Left lung (tissue), 10 donors: ENCODE data around the gene RIGI. TPM values are rescaled to one million over a fixed set of nuclear protein-coding genes. Genes with fewer than 3 reads are reported as not detected.
A peak's percentile ranks its signal among the peaks of the same experiment; 100 is the strongest.

ENCODE experiments used
- ATAC-seq: fragments of 200-7000 bp; cut with Tn5 transposase; one replicate; pipeline ENCODE4 v1.9.1; 2020; ENCODE audit warnings: moderate library complexity
- DNase-seq, 4 donors: peaks; one replicate each; pipeline ENCODE4 v3.0.0-alpha.2; 2013 to 2020
- H3K27ac ChIP-seq, 2 donors: fragments of 200-600 bp; sonication (generic) in 1 of 2; one replicate each; pipeline versions ENCODE4 v1.5.0 to v1.8.0; 2020 to 2021
- H3K27me3 ChIP-seq, 2 donors: fragments of 200-600 bp; sonication (generic) in 1 of 2; one replicate each; pipeline versions ENCODE4 v1.5.0 to v1.8.0; 2020 to 2021
- H3K36me3 ChIP-seq, 2 donors: fragments of 200-600 bp; sonication (generic) in 1 of 2; one replicate each; pipeline versions ENCODE4 v1.5.0 to v1.8.0; 2020 to 2021
- H3K4me1 ChIP-seq, 2 donors: fragments of 200-600 bp; one replicate each; pipeline ENCODE4 v1.8.0; 2021
- H3K4me3 ChIP-seq, 2 donors: fragments of 200-600 bp; sonication (generic) in 1 of 2; one replicate each; pipeline versions ENCODE4 v1.5.0 to v1.8.0; 2020 to 2021; ENCODE audit warnings: mild to moderate bottlenecking in 1 of 2
- H3K9me3 ChIP-seq, 2 donors: fragments of 200-600 bp; sonication (generic) in 1 of 2; one replicate each; pipeline versions ENCODE4 v1.5.0 to v1.8.0; 2020 to 2021
- intact Hi-C, 2 donors: fragments of 100-400 bp; cut with DNase I; formaldehyde crosslinking; loops; one replicate each; pipeline versions ENCODE4 v1.11.2 to v1.14.2; 2022
- polyA plus RNA-seq, 6 donors: library from polyadenylated mRNA; unstranded; fragments of 120-200 nt; gene quantifications; one replicate each; pipeline ENCODE4 v1.2.1, GENCODE V29; 2013; ENCODE audit not compliant: insufficient read length in 6 of 6
- total RNA-seq, 2 donors: library from RNA; stranded (reverse); fragmentation: NEBNext Ultra II Directional; extraction: Animal tissue kit (Norgen Biotek cat#: 25700); gene quantifications; one replicate each; pipeline ENCODE4 v1.2.1, GENCODE V29; 2021
- TF ChIP-seq, protein P1 (sequence below), 2 donors: fragments of 200-600 bp; sonication (generic) in 1 of 2; IDR thresholded peaks; one replicate each; pipeline versions ENCODE4 v1.5.0 to v1.8.0; 2021; ENCODE audit warnings: antibody characterized with exemption in 2 of 2
- donor health status: DM: no; HTN: yes; CAD: no.
- donor health status: DM: no; HTN: no; CAD: no.

The RIGI gene
- total and polyA plus RNA-seq, 8 donors, result 11.2 to 15.6 (median 13.7) TPM

DNA sequence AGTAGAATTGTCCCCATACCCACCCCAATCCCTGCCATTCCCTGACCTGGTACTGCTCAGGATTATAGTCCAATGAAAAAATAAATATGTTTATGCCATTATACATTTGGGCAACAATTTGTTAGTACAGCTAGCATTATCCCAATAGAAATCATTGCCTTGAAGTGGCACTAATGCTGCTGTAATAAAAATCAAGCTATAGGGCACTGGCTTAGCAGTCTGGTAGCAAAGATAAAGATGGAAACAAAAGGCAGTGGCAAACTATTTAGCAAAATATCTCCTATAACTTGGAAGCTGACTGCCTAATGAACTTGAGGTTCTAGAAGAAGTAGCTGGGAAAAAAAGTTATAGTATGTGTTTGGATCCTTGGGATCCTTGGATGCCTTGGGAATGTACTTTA lies 28.6 kb upstream of the RIGI start:
- intact Hi-C loops, result no loop called here
- TF ChIP-seq, protein P1, sequence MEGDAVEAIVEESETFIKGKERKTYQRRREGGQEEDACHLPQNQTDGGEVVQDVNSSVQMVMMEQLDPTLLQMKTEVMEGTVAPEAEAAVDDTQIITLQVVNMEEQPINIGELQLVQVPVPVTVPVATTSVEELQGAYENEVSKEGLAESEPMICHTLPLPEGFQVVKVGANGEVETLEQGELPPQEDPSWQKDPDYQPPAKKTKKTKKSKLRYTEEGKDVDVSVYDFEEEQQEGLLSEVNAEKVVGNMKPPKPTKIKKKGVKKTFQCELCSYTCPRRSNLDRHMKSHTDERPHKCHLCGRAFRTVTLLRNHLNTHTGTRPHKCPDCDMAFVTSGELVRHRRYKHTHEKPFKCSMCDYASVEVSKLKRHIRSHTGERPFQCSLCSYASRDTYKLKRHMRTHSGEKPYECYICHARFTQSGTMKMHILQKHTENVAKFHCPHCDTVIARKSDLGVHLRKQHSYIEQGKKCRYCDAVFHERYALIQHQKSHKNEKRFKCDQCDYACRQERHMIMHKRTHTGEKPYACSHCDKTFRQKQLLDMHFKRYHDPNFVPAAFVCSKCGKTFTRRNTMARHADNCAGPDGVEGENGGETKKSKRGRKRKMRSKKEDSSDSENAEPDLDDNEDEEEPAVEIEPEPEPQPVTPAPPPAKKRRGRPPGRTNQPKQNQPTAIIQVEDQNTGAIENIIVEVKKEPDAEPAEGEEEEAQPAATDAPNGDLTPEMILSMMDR (IDR thresholded peaks at IDR 0.05), result no peak
- Histone ChIP-seq H3K36me3 (no peaks in the 10 kb centered on the region), H3K9me3 (no peaks in the 10 kb centered on the region), H3K27me3 (no peaks in the 10 kb centered on the region), H3K27ac (no peak overlapping the region), H3K4me1 (peaks cover 0 to 30% of the 10 kb centered on the region in 2 donors), H3K4me3 (no peak overlapping the region)
- no peak for ATAC-seq
- DNase-seq, result no peak

DNA sequence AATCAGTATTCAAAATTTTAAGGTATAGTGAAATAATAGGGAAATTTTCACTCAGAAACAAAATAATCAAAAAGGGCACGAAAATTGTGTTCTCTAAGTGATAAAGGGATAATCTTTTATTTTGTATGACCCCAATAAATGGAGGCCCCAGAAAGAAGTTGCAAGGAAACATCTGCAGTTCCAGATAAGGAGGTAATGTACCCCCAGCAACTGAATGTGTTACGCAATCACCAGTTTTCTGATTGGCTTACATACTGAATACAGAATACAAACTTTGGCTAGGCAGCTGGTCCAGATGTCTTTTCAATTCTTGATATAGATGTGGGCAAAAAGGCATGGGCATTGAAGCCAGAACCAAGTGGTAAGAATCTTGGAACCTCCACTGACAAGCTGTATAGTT lies 28.1 kb upstream of the RIGI start:
- Histone ChIP-seq H3K9me3 (no peaks in the 10 kb centered on the region), H3K27me3 (no peaks in the 10 kb centered on the region)
- TF ChIP-seq, protein P1 (IDR thresholded peaks at IDR 0.05), result no peak

GRCh38 chr9:32552172-32552872 lies 26.3 kb upstream of the RIGI start, which contains the start of the genes SMIM27 and TOPORS:
TSS of gene SMIM27 (plus strand) at chr9:32552327. CDS start at chr9:32552435, 108 bp downstream.
TSS of gene TOPORS (minus strand) at chr9:32552586. CDS start at chr9:32552436, 150 bp downstream.
- Histone ChIP-seq H3K9me3 (no peaks in the 10 kb centered on the region), H3K27me3 (no peaks in the 10 kb centered on the region), H3K36me3 (peaks cover 0 to 4% of the 10 kb centered on the region in 2 donors), H3K27ac (peak within 1 kb of the TSS; percentile 95 to 97), H3K4me1 (peaks cover 0 to 40% of the 10 kb centered on the region in 2 donors), H3K4me3 (peak within 1 kb of the TSS; percentile 88 to 94)
- DNase-seq (peak; percentile 93 to 95 (median 95)), ATAC-seq (peak; percentile 94)
- intact Hi-C loops, result no loop called here
- TF ChIP-seq, protein P1 (IDR thresholded peaks at IDR 0.05), result no peak

More for the DNA sequence above, 28.1 kb upstream of the RIGI start:
- H3K4me1 ChIP-seq, result peaks cover 0 to 35% of the 10 kb centered on the region in 2 donors
- peak in 1 of 4 donors; percentile 36 for DNase-seq
- H3K36me3 ChIP-seq, result peaks cover 0 to under 1% of the 10 kb centered on the region in 2 donors
- intact Hi-C loops, result no loop called here
- H3K4me3 ChIP-seq, result no peak overlapping the region
- no peak overlapping the region for H3K27ac ChIP-seq
- no peak for ATAC-seq

DNA sequence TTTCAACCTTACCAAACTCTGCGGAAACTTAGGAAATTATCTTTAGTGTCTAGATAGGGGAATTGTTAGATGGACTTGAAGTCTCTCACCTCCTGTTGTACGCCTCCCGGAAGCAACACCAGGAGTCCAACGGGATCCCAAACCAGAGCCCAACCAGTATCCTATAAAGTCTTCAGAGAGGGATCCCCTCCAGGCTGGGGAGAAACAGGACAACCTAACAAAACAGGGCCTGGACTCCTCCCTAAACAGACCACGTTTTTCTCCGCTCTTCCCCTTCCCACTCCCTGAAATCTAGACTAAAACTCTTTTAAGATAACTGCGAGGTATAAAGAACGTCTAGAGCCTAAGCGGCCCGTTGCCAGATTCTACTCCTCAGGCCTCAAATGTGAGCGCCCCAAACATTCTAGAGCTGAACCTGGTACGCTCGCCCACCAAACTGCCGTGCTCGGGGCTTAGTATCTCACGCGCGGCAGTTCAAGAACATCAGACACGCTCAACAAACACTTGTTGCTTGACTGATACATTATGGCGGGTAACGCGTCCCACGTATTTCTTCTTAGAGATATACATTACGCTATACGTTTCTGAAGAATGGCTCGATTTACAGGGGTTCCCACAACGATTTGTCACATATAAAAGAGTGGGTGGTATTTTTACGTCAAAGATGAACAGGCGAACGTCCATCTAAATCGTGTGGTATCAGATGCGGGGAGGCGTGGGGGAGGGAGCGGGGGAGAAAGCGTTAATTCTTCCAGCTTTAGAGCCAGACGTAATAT lies 25.5 kb upstream of the RIGI start:
- intact Hi-C loops, result no loop called here
- H3K4me3 ChIP-seq, result peak overlapping the region; percentile 88 to 94
- no peaks in the 10 kb centered on the region for H3K9me3 ChIP-seq
- H3K4me1 ChIP-seq, result peaks cover 0 to 35% of the 10 kb centered on the region in 2 donors
- TF ChIP-seq, protein P1 (IDR thresholded peaks at IDR 0.05), result no peak
- H3K27ac ChIP-seq, result peak overlapping the region; percentile 95 to 97
- no peaks in the 10 kb centered on the region for H3K27me3 ChIP-seq
- peaks cover 0 to 4% of the 10 kb centered on the region in 2 donors for H3K36me3 ChIP-seq
- peak in 3 of 4 donors; percentile 43 to 53 (median 46) for DNase-seq
- peak; percentile 16 for ATAC-seq
